OCI-LY3 (cell line): ENCODE results near the gene PYGB.
A peak's percentile ranks its signal among the peaks of the same experiment; 100 is the strongest.

Source experiments
- H2AFZ ChIP-seq: fragments of 200-600, 300-600 bp; shearing (Covaris generic); 2 replicates; pipeline ENCODE4 v1.6.0; 2014; ENCODE audit warnings: antibody characterized with exemption, low read depth, low read length
- H3K27ac ChIP-seq: fragments of 200-600, 300-600 bp; sonication (generic); 2 replicates; pipeline ENCODE4 v1.5.1; 2014; ENCODE audit warnings: mild to moderate bottlenecking, low read length, moderate library complexity, mixed read lengths
- H3K27me3 ChIP-seq: fragments of 200-600, 300-600 bp; sonication (generic); 2 replicates; pipeline ENCODE4 v1.6.1; 2014; ENCODE audit warnings: low read depth, low read length, mixed read lengths
- H3K36me3 ChIP-seq: fragments of 200-600, 300-600 bp; sonication (generic); replicated peaks from 2 replicates; pipeline ENCODE3; 2014; ENCODE audit warnings: low read depth, low read length, mixed read lengths
- H3K4me1 ChIP-seq: fragments of 300-600, 200-600 bp; sonication (generic); 2 replicates; pipeline ENCODE4 v1.6.1; 2014; ENCODE audit warnings: low read length, mixed read lengths
- H3K4me2 ChIP-seq: fragments of 200-600, 300-600 bp; sonication (generic); 2 replicates; pipeline ENCODE4 v1.6.1; 2014; ENCODE audit warnings: low read length, mixed read lengths
- H3K4me3 ChIP-seq: fragments of 300-600, 200-600 bp; sonication (generic); 2 replicates; pipeline ENCODE4 v1.5.1; 2014; ENCODE audit warnings: antibody characterized with exemption, mild to moderate bottlenecking, low read length, moderate library complexity
- H3K79me2 ChIP-seq: fragments of 300-600, 200-600 bp; shearing (Covaris generic); 2 replicates; pipeline ENCODE4 v1.6.1; 2014; ENCODE audit warnings: mild to moderate bottlenecking, low read length, mixed read lengths
- H3K9ac ChIP-seq: fragments of 300-600, 200-600 bp; shearing (Covaris generic); 2 replicates; pipeline ENCODE4 v1.6.0; 2014; ENCODE audit warnings: mild to moderate bottlenecking, low read length, moderate library complexity
- H3K9me3 ChIP-seq: fragments of 200-600, 300-600 bp; shearing (Covaris generic); 2 replicates; pipeline ENCODE4 v1.6.1; 2014; ENCODE audit warnings: low read length, mixed read lengths; ENCODE audit not compliant: insufficient read depth
- H4K20me1 ChIP-seq: fragments of 200-600, 300-600 bp; sonication (generic); 2 replicates; pipeline ENCODE4 v1.6.1; 2016; ENCODE audit warnings: low read length, mixed read lengths; ENCODE audit not compliant: insufficient read depth
- EZH2phosphoT487 ChIP-seq: fragments of 200-600 bp; shearing (Covaris generic); IDR thresholded peaks from 2 replicates; pipeline ENCODE4 v1.6.1; 2018; ENCODE audit warnings: antibody characterized with exemption, mixed run types, low read depth
- TF ChIP-seq, protein P1 (sequence below): fragments of 200-600, 300-600 bp; sonication (generic); IDR thresholded peaks from 2 replicates; pipeline ENCODE4 v1.5.1; 2014; ENCODE audit warnings: antibody characterized with exemption, low read length, low read depth

Gene PYGB

DNA sequence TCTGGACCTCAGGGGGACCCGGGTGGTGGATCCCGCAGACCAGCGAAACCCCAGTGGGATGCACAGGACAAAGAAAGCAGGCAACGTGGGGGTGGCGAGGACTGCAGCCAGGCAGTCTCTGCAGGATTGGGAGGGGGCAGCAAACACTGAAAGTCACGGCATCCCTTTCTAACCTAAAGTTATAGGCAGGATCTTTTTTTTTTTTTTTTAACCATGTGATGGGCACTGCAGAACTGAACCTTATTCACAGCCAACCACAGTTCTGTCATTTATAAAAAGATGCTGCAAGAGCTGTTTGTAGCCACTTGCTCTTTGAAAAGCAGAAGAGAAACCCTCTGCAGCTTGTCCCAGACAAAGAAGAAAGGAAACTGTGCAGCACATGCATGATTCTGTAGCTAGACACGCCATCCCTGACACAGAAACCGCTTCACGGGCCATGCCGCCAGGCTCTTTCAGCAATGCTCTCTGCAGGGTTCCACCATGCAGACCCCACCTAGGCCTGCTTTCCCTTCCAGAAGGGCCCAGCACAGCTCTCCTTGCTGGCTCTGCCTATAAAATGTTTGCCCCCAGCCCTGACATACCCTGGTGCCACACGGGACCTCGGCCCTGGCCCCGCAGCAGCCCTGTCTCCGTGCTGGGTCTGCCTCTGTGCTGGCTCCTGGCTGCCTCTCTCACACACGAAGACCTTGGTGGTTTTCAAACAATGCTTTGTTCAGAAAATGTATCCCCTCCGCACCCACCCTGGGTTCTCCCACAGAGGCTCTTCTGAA, 70.8 kb downstream of the PYGB start:
- Histone ChIP-seq H3K4me2 (peak overlapping the region; percentile 84), H3K79me2 (peaks cover 4% of the 10 kb centered on the region; the same call in 1 of the 2 replicates), H3K9me3 (no peaks in the 10 kb centered on the region), H3K27ac (peak overlapping the region; percentile 70), H3K9ac (peak overlapping the region; percentile 42; the same call in 1 of the 2 replicates), H3K4me3 (peak overlapping the region; percentile 59), H4K20me1 (no peaks in the 10 kb centered on the region), H2AFZ (no peak overlapping the region), H3K36me3 (peaks cover 13% of the 10 kb centered on the region), H3K4me1 (peaks cover 26% of the 10 kb centered on the region), H3K27me3 (no peaks in the 10 kb centered on the region)
- TF ChIP-seq EZH2phosphoT487: no peak
- TF ChIP-seq, protein P1, sequence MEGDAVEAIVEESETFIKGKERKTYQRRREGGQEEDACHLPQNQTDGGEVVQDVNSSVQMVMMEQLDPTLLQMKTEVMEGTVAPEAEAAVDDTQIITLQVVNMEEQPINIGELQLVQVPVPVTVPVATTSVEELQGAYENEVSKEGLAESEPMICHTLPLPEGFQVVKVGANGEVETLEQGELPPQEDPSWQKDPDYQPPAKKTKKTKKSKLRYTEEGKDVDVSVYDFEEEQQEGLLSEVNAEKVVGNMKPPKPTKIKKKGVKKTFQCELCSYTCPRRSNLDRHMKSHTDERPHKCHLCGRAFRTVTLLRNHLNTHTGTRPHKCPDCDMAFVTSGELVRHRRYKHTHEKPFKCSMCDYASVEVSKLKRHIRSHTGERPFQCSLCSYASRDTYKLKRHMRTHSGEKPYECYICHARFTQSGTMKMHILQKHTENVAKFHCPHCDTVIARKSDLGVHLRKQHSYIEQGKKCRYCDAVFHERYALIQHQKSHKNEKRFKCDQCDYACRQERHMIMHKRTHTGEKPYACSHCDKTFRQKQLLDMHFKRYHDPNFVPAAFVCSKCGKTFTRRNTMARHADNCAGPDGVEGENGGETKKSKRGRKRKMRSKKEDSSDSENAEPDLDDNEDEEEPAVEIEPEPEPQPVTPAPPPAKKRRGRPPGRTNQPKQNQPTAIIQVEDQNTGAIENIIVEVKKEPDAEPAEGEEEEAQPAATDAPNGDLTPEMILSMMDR: no peak

DNA sequence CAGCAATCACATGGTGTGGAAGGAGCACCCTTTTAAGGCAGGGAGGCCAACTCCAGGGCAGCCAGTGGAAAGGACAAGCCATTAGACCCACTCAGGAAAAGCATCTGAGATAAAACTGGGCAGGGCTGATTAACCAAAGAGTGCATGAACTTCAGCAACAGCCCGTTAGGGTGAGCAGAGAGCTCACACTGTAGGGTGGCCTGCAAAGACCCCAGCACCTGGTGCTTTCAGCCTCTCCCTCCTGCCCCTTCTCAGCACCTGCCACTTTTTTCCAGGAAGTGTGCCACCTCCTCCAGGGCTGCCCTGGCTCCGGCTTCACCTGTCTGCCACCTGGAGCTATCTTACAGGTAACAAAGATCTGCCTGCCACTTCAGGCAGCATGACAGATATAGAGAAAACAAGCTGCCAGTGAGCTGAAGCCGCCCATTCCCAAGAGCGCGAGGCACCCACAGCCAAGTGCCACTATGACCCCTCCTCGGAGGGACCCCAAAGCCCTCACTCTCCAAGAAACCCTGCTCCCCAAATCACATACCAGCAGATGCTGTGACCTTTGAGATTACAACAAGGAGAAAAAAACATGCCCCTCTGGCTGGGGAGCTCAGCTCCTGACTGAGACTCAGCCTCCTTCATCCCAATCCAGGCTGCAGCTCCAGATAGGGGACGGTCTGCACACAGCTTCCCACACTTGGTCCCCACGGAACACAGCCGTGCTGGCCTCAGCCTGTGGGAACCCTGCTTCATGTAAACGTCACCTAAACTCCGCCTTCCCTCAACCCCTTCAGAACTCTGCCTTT, 71.6 kb downstream of the PYGB start:
- no peaks in the 10 kb centered on the region for H3K9me3 ChIP-seq
- H3K4me2 ChIP-seq: peak overlapping the region; percentile 84
- TF ChIP-seq, protein P1: peak; percentile 6; the same call in 1 of the 2 replicates
- no peak for TF ChIP-seq EZH2phosphoT487
- H3K9ac ChIP-seq: peak overlapping the region; percentile 41; the same call in 1 of the 2 replicates
- H3K79me2 ChIP-seq: peaks cover 4% of the 10 kb centered on the region; the same call in 1 of the 2 replicates
- peak overlapping the region; percentile 59 for H3K4me3 ChIP-seq
- peaks cover 13% of the 10 kb centered on the region for H3K36me3 ChIP-seq
- no peak overlapping the region for H2AFZ ChIP-seq
- H3K4me1 ChIP-seq: peaks cover 23% of the 10 kb centered on the region
- H3K27ac ChIP-seq: peak overlapping the region; percentile 70
- no peaks in the 10 kb centered on the region for H4K20me1 ChIP-seq
- H3K27me3 ChIP-seq: no peaks in the 10 kb centered on the region

DNA sequence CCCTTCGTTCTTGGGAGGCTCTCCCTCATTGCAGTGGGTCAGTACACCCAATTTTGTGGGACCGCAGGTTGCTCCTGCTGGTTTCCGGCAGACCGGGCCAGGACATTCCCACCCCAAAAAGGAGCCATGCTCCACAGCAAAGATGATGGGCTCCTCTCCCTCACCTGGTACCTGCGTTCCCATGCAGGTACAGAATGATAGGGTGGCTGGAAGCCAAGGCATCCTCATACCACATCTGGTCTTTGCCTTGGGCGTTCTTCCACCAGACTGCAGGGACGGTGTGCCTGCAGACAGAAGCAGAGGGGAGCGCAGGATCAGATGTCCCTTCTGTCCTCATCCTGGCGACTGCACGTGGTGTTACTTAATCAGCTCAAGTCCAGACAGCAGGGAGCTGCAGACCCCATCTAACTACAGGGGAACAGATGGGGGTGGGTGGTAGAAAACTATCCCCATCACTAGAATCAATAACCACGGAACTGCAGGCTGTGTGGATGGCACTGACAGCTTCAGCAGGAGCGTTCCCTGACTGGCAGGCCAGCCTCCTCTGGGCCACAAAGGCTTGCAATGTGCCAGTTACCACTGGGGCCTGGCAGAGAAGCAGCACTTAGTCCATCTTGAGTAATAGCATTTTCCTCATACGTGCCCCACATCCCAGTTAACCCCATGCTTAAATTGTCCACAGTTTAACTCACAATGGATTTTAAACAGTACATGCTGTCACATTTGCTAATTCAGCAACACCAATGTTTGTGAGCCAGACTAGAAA, 72.3 kb downstream of the PYGB start:
- no peak overlapping the region for H3K4me3 ChIP-seq
- peaks cover 23% of the 10 kb centered on the region for H3K4me1 ChIP-seq
- H3K4me2 ChIP-seq: no peak overlapping the region
- no peaks in the 10 kb centered on the region for H3K27me3 ChIP-seq
- peaks cover 13% of the 10 kb centered on the region for H3K36me3 ChIP-seq
- no peak overlapping the region for H3K27ac ChIP-seq
- H3K79me2 ChIP-seq: peaks cover 4% of the 10 kb centered on the region; the same call in 1 of the 2 replicates
- no peaks in the 10 kb centered on the region for H4K20me1 ChIP-seq
- no peaks in the 10 kb centered on the region for H3K9me3 ChIP-seq
- no peak overlapping the region for H3K9ac ChIP-seq
- TF ChIP-seq, protein P1: no peak
- H2AFZ ChIP-seq: no peak overlapping the region
